ENCODE data around the gene PDE3A.

PDE3A gene

DNA sequence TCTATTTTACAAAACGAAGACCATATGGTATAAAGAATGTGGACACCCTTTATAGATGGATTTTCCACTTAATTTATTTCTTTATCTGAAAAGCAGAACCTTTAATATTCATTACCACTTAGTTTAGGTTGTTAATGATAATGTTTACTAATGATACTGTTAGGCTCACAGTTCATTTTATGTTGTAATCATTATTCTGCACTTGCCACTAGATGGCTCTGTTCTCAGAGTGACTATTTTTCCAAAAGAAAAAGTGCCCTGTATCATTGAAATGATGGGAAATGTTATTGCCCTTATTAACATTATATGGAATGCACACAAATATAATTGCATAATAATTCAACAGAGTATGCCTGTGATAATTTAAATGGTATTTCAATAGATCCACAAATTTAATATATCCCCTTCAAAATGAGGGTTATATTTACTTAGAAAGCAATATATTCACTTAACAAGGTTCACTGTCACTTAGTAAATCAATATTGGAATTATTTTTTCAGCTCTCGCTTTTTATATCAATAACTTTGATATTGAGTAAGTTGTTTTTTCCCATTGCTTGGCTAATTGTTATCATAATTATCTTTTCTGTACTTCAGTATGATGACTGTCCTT lies 95.7 kb downstream of the PDE3A start:
- DNase-seq: no peak

DNA sequence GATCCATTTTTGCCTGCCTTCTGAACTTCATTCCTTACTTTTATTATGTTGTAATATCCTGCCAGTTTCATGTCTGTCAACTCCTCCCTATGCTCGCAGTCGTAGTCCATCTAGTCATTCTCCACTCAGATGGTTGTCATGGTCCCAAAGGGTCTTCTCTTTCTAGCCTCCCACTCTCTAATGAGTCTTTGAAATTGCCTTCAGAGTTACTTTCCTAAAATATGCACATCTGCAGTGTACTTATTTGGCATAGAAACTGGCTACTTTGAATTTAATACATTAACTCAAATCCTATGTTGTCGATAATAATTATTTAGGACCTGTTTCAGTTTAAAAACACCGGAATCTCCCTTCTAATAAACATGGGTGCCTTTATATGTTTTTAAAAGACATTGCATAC lies 101.0 kb downstream of the PDE3A start:
- DNase-seq: no peak

DNA sequence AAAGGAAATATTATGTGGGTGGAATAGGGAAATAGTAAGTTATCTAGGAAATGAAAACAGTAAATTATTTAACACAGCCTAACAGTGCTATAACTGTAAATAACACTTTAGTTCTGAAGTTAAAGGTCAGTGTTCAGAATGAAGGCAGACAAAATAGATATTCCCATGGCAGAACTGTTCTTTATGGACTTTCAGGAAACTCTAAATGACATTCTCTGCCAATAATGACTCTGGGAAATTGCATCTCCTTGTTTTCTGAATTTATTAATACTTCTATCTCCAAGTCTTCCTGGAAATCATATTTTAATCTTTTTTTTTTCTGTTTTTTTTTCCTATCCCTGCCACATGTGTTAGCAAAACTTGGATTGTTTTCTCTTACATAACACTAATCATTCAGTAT lies 101.4 kb downstream of the PDE3A start:
- no peak for DNase-seq

DNA sequence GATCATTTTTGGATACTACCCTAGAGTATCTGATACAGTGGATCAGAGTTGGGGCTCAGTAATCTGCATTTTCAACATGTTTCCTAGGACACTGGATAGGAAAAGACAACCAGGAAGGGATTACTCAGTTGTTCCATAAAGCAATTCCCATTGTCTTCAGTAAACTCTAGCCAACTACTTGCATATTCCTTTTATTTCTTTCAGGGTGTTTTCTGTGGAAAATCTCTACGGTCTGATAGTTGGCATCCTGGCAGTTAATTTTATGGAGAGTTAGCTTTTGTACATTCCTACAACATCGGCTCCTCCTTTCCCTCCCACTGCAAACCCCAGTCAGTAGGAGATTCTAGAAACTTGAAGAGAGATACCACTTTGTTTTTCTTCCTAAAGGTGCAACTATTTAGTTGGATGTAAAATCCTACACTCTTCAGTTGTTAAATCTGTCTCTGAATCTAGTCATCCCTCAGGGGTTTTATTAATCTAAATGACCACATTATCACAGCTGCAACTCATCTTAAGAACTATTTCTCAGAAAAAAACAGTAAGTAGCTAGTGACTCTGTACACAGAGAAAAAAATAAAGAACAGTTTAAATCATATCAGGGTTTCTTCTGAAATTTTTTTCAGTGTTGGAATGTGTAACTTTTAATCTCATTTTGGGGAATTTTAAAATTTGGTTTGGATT lies 103.9 kb downstream of the PDE3A start:
- no peak for DNase-seq

DNA sequence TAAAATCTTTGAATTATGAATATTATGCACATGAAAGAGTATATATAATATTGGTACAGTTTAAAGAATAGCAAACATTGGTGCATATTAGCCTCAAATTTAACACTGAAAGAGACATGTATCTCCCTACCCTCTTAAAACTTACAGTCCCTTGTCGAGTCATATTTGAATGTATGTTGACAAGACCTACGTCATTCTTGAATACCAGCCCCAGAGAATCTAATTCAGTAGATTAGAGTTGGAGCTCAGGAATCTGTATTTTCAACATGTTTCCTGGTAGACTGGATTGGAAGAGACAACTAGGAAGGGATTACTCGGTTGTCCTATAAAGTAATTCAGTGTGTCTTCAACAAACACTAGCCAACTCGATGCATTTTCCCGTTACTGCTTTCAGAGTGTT lies 104.8 kb downstream of the PDE3A start:
- DNase-seq: no peak

DNA sequence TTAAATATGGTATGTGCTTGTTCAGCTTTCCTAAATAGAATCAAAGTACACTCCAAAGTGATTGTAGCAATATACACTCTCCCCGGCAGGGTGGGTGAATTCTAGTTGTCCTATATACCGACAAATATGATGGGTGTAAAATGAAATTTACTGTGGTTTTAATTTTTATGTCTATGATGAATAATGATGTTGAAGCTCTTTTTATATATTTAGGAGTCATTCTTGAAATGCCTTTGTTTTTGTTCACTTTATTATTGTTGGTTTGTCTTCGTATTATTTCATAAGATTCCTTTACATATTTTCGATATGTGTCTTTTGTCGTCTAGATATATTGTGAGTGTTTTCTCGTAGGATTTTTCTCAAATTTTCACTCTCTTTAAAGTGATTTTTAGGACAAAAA lies 105.7 kb downstream of the PDE3A start:
- DNase-seq: no peak

DNA sequence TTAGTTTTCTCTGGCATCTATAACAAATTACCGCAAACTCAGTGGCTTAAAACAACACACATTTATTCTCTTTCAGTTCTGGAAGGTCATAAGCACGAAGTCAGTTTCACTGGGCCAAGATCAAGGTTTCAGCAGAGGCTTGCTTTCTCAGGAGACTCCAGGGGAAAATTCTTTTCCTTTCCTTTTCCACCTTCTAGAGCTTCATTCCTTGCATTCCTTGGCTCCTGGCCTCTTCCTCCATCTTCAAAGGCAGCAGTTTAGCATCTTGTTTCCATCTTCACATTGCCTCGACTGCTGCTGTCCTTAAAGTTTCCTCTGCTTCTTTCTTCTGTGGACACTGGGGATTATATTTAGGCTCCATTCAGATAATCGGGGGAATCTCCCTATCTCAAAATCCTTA lies 106.1 kb downstream of the PDE3A start:
- no peak for DNase-seq

DNA sequence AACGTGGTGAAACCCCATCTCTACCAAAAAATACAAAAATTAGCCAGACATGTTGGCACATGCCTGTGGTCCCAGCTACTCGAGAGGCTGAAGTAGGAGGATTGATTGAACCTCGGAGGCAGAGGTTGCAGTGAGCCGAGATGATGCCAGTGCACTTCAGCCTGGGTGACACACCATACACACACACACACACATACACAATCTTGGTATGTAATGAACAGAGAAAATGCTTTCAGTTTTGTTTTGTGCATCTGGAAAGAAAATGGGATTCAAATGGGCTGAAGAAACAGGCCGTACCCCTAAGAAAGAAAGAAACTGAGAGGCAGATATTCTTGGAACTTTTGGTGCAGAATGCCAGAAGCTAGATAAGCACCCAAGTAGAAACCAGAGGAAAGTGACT lies 107.2 kb downstream of the PDE3A start:
- DNase-seq: no peak

DNA sequence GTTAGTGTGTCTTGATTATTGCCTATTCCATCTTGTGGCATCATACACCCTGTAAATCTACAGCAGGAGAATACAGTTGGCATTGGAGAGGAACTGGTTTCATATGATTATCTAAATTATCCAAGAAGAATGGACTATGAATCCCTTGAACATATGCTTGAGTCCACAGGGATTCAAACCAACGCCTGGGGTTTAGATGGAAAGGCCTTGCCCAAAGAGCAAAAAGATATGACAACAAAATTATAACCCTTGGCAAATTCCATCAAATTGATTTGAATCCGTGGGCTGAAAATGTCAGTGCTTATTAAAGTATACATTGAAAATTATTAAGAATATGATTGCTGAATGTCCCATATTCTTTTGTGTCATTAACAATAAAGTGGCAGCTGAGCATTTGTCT lies 108.2 kb downstream of the PDE3A start:
- DNase-seq: no peak

DNA sequence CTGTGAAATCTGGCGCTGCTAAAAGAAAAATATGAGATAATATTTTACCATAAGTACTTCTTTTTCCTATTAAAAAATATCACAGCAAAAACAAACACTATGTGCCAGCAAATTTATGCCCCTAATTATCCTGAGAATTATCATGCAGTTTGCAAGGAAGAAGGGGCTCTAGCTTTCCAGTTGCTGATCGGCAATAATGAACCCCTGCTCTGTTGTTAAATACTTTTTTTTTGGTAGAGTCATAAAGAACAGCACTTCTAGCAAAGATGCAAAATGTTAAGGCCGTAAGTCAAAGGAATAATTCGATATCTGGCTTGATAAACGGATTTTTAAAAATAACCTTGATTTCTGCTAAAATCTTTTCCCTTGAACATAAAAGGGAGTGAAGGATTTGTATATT lies 108.9 kb downstream of the PDE3A start:
- DNase-seq: no peak

DNA sequence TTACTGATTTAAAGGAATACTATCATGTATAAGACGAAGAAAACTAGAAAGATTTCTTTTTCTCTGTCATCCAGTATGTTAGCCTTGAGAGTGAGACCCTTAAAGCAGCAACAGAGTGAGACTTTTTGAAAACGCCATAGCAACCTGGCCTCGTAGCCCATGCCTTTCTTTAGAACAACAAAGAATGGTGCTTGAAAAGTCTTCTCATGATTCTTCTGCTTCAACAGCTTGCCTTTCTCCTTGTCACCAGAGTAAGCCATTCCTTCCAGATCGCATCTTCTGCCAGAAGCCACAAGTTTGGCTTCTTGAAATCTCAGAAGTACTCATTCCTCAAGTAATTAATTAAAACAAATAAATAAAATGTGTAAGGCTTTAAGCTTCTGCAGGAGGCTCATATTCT lies 109.3 kb downstream of the PDE3A start:
- DNase-seq: no peak

DNA sequence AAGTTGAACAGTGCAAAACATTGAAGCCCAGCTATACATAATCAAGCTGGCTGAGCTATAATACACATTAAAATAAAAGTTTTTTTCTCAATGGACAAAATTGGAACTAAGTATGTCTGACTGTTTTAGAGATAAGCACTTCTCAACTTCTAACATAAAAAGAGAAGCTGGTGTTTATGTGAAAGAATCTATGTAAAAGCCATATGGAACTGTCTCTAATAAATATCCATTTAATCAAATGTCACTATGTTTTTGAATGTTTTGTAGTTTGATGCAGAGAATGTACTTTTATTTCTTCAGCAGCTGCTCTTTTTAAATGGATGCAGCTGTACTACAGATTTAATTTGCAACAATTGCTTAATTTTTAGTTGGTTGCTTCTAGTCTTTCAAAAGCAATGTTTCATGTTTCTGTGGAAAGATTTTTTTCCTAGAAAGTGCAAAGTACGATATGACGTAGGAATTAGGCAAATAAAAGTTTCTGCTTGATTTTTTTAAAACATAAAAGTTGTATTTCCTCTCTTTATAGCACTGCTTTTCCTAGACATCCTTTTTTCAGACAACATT lies 114.2 kb downstream of the PDE3A start:
- no peak for DNase-seq

DNA sequence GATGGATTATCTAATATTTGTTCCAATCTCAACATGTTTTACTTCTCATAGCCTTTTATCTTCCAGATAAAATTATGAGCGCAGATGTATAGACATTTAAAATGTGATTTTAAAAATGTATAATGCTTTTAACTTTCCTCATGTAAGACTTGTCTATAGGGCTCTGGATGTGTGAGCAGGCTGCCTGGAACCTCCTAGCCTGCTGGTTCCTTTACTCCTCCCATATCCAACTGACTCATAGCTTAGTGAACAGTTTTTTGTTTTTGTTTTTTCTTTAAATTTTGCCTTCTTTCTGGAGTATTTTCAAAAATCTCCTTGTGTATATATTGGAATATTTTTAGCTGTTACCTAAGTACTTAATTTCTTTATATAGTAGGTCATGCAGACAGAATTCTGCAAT lies 115.4 kb downstream of the PDE3A start:
- no peak for DNase-seq

DNA sequence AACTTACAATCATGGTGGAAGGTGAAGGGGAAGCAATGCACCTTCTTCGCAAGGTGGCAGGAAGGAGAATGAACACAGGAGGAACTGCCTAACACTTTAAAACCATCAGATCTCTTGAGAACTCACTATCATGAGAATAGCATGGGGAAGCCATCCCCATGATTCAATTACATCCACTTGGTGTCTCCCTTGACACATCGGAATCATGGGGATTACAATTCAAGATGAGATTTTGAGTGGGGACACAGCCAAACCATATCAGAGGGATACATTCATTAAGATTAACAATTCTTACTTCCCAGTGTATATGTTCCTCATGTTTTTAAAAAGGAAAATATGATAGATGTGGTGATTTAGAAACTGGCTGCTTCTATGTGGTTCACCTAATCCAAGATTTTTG lies 117.9 kb downstream of the PDE3A start:
- DNase-seq: no peak

DNA sequence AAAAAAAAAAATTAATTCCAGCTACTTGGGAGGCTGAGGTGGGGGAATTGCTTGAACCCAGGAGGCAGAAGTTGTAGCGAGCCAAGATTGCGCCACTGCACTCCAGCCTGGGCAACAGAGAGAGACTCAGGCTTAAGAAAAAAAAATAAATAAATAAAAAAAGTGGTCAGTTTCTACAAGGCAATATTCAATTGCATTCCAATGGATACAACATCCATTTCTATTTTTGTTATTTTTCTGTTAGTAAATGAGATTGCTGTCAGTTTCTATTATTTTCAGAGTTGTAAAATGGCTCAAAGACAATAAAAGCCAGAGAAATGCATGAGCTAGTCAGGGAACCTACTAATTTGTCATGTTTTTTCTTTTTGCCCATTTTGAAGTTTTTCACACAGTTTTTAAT lies 119.2 kb downstream of the PDE3A start:
- DNase-seq: no peak

DNA sequence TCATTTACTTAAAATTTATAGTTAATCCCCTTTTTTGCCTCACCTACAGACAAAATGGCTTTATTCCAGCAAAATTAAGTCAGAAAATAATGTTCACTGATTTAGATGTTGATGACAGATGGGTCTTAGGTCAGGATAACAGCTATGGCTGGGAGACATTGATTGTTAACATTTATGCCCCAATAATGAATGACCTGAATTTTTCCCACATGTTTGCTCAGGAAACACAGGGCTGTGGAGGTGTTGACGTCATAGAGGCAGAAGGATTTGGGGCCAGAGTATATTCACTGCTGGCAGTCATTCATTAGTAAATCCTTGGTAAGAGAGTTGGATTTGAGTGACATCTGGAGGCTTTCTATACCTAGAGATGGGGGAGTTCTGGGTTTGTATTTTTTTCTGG lies 121.3 kb downstream of the PDE3A start:
- DNase-seq: no peak

DNA sequence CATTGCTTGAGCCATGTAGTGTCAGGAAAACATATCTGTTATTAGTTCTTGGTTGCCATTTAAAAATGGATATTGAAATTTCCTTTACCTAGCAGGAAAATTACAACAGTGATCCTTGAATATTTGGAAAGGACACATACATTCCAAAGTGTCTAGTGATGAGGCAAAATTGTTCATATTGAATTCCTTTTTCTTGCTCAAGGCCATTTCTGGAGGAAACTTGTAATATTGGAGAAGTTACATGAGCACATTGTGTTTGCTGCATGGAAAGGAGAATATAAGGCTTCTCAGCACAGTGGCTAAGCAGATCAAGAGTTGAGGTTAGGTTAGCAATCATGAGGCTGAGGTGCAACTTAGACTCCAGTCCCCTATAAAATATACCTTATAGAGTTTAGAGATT lies 121.9 kb downstream of the PDE3A start:
- no peak for DNase-seq

DNA sequence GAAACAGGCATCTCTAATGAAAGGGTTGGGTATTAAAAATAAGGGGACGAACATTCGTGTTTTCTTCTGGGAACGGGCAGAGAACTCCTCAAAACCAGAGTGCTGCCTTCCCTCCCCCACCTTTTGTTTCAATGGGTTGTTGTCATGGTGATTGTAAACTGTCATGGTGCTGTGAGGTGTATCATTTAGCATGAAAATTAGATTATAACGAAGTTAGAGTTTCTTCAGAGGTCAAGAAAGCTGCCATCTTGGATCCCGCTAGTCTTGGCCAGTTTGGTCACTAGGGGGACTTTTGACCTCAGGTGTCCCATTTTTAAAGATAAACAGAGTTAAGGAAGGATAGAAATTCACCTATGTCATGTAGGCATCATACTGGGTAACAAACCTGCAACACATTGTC lies 123.0 kb downstream of the PDE3A start:
- DNase-seq: no peak

DNA sequence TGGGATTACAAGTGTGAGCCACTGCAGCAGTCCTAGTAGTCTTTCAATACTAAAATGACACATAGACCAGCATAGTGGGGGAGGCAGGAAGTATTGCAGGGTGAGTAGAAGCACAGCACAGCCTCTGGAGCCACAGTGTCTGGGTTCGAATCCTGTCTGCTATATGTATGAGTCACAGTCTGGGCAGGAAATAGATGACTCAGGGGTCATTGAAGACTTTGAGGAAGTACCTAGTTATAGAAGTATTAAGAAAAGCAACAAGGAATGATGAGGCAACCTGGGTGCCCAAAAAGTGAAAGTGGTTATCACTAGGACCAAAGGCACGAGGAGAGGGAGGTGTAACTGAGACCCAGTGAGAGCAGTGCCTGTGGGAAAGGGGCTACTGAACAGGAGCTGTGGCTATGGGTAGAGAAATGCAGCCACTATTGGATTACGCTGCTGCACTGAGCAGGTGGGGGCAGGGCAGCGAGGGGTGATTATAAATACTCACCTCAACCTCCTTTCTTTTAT lies 124.0 kb downstream of the PDE3A start:
- peak; percentile 51 for DNase-seq

DNA sequence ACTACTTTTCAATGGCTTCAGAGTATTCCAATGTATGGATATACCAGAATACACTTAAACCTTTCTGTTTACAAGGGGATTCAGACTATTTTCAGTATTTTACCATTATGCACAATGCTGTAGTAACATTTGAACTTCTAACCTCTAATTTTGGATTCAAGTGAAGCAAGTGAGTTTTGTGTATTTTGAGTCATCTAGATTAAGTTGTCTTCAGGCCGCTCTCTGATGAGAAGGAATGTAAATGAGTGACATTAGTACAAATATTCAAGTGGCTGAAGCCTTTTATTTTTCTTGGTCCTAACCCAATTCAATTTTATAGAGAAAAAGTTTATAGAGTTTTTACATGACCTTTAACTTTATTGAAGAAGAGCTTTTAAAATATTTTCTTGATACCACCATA lies 125.6 kb downstream of the PDE3A start:
- no peak for DNase-seq

DNA sequence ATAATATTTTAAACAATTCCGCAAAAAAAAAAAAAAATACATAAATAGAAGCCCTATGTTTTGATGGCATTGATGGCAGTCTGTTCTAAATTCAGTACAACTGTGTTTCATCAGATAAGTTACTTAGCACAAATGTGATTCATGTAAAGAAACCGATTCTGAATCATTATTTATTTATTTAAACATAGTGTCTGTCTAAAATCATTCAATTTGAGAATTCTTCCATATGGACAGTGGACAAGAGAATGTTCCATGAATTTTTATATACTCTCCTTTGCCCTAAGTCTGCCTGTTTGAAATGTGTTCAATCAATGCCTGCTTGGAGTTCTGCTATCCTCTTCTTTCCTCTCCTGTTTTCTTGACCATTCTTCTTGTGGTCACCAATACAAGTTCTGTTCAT lies 126.5 kb downstream of the PDE3A start:
- no peak for DNase-seq

DNA sequence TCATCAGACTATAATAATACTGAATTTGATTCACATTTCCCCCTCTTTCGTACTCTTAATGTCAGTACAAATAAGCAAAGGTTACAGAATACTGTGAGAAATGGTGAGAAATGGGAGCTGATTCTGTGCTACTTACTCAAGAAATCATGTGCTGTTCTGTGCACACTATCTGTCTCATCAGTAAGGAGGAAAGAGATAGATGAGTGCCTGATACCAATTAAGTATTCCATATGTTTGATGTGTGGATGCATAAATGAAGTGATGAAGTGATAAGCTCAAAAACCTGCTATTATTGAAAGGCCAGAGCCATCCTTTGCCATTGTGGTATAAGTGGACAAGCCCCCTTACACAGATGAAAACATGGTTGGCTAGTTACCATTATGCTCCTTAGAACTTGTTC lies 127.7 kb downstream of the PDE3A start:
- no peak for DNase-seq

DNA sequence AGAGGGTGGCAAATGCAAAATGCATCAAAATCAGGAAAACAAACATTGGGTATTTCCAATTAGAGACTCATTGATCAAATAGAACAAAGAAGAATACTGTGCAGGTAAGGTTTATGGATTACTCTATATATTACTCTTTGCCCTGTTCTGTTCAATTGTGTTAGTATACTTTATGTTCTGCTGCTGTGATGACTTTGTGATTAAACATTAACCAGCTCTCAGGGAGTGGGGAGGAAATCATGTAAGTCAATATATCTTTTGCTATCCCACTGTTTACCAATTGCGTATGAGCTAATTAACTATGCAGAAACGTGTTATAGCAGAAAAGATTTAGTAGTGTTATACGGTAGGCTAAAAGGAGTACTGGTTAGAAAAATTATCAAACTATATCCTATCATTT lies 129.4 kb downstream of the PDE3A start:
- DNase-seq: no peak

DNA sequence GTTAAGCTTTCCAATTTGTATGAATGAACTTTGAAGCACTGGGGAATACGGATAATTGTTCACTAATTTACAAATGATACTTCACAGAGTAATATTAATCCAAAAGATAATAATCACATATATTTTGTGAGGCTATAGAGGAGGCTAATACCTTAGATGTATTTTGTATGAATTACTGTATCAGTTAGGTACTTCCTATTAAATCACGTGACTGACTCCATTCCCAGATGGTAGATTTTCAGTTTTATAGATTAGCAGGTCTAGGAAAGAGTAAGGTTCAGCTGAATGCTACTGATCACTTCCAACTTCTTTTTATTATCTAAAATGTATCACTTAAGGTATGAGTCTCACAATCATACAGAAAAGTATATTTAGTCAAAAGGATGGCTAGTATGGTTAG lies 133.6 kb downstream of the PDE3A start:
- no peak for DNase-seq

DNA sequence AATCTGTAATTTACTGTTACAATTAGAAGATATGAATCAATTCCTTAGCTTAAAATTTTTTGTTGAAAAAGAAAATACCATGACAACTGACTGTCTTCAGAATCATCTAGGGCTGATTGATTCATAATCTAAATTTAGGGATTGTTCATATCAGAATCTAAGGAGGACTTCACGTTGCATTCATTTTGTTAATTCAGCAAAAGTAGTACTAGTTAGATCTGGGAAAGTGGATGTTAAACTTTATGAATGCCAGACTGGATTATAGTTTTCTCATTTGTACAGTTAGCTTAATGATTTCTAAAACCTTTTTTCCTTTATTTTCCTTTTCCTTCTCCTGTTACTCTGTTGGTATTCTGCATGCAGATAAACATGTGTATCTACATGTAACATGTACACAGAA lies 135.5 kb downstream of the PDE3A start:
- DNase-seq: no peak

Data from NK-92 treated with Interleukin-12 subunit alpha and Interleukin-12 subunit beta, amount 100 ng/mL, for 24 hours (cell line).